DMS 273 (cell line): ENCODE results near the gene CACNA1H.

Experiments
- DNase-seq: peaks from one replicate; lab custom pipeline; 2025; ENCODE audit not compliant: unreplicated experiment; lab: John Stamatoyannopoulos, UW

CACNA1H gene

GRCh38 chr16:1156055-1156982 lies 3.4 kb downstream of the CACNA1H start:
- DNase-seq: peak; percentile 66

DNA sequence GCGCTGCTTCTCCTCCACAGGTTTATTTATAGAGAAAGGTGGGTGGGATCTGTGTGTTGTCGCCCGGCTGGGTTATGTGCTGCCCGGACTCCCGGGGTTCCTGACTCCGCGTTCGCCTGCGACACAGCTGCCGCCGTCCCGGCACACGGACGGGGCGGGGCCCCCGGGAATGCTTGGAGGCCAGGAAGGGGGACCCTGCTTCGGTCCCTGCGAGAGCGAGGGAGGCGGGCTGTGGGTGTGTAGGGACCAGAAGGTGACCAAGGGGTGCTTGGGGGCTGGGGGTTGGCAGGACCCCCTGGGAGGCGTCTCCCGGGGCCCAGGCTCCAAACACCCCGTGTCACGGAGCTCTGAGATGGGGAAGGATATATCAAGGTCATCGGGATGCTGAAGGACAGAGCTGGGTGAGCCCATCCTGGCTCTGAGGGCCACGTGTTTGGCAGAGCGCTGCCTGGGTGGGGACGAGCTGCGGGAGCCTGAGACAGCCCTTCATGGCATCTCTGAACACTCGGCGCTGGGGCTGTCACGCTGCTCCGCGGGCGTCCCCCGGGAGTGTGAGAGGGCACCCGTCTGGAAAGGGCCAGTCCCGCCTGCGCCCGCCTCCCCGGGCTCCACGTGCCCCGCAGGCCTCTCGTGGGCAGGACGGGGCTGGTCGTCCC lies 4.2 kb downstream of the CACNA1H start:
- DNase-seq: peak; percentile 49

GRCh38 chr16:1157639-1158455 lies 4.9 kb downstream of the CACNA1H start:
- DNase-seq: peak; percentile 58

- DNase-seq: peak; percentile 81
These were observed 5.8 kb downstream of the CACNA1H start for GRCh38 chr16:1158456-1159324.

DNA sequence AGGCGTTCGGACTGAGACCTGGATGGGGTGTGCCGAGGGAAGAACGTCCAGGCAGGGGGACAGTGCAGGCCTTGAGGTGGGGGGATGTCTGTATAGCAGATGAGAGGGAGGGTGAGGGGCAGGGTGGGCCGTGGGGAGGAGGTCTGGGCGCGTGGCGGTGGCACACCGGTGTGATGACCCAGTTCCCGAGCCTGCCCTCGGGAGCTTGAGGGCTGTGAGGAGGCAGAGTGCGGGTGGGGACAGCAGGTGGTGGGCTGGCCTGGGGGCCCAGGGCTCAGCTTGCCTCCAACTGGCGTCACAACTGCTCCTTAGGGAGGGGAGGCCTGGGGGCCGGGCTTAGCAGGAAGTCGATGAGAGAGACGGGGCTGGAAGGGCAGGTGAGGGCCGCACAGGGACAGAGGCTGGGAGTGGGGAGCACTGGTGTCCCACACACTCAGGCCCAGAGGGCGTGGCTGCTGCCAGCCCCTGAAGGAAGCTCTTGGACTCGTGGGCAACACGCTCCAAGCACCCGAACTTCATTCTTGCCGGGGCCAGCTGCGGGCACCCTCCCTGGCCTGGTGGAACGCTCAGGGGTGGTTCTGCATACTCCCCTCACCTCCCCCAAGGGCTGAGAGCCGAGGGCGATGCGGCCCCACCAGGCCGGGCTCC lies 6.5 kb downstream of the CACNA1H start:
- peak; percentile 85 for DNase-seq

GRCh38 chr16:1159973-1160772 lies 7.3 kb downstream of the CACNA1H start:
- peak; percentile 89 for DNase-seq

DNA sequence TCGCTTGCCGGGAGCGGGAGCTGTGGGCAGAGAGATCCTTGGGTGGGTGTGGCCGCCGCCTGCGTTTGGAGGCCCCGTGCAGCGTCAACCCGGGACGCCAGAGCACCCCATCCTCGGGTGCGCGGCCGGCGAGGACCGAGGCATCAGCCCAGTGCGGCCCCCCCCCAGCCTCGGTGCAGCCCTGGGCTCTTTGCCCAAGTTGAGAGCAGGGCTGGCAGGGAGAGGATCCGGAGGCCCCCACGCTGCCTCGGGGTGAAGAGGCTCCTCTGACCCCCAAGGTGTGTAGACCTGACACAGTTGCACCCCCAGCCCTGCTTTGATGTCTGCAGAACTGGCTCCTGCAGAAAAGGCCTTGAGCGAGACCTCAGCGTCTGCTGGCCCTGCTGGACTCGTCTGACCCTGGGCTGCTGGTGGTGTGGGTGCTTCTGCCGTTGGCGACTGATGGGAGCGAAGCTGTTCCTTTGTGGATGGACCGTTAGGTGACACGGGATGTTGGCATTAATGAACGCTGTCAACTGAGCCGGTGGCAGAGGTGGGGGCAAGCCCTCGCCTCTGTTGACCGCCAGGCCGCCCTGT lies 8.0 kb downstream of the CACNA1H start:
- DNase-seq: no peak

GRCh38 chr16:1162701-1163566 lies 10.0 kb downstream of the CACNA1H start:
- DNase-seq: no peak

GRCh38 chr16:1163567-1164055 lies 10.7 kb downstream of the CACNA1H start:
- DNase-seq: peak; percentile 51

DNA sequence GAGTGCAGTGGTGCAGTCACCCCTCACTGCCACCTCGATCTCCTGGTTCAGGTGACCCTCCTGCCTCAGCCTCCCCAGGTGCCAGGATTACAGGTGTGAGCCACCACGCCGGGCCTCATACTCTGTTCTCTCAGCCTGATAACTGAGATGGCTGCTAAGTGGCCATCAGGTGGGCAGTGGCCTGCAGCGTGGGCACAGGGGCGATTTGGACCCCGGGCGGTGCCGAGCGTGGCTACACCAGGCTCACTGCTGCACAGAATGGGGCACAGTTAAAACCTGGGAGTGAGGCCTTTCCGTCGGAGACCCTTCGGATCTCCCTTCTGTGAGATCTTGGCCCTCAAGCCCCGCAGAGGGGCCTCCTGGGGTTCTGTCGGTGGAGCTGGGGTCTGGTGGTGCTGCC lies 11.5 kb downstream of the CACNA1H start:
- DNase-seq: no peak

DNA sequence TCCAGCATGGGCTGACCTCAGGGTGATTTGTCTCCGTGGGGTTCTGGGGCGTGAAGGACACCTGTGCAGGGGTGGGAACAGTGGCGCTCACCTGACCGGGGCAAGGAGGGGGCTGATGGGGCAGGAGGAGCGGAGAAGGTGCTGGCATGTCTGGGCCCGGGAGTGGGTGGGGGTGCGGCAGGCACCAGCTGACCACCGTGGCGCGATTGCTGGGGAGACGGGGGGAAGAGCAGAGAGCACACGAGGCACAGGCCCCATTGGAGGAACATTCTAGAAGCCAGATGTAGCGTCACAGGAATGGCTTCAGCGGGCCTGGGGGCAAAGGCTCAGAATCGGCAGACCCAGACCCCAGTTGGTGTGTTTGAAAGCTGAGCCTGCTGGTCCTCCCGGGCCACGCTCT lies 12.1 kb downstream of the CACNA1H start:
- no peak for DNase-seq

DNA sequence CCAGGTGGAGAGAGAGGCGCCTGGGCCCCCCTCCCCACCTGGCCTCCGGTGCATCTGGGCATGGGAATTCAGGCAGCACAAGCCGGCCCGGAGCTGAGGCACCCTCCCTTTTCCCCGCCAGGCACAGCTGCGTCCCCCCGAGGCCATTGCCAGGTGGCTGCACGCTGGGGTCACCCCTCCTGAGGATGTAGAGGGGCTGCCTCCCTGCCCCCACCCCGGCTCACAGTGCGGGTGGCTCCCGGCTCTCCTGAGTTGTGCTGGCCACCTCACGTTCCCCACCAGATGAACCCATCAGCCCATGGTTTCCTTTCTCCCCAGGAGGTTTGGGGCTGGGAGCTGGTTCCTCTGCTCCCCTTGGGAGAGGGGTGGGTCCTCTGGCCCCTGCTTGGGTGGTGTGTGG lies 12.6 kb downstream of the CACNA1H start:
- DNase-seq: no peak

DNA sequence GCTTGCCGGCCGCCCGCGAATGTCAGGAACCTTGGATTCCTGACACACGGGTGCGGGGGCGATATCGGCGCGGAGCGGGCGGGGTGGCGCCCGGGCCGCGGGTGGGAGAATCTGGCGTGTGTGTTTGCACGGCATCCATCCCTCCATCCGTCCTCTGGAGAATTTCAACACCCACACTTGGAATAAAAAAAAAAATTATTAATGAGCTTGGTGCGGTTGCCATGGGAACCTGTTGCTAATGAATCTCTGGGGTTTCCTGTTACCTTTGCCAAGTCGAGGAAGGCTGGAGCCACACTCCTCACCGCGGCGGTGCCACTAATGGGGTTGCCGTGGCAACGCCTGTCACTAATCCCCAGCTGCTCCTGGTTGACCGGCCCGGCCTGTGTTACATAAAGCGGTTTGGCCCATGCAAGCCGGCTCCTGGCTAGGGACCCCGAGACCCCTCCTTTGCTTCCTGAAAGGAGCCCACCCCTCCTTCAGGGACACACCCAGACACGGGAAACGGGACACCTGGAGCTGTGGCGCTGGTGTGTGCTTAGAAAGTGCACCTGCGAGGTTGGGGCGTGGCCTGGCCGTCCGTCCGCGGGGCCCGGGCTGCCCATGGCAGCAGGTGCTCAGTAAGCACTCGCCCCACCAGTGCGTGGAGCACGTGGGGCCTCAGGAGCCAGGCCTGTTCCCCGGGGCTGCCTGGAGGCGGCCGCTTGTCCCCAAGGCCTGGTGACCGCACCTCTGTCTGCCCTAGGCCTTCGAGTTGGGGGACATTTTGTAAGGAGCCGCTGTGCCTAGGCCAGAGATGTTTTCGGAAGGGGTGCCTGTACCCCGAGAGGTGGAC lies 14.6 kb downstream of the CACNA1H start:
- peak; percentile 85 for DNase-seq

GRCh38 chr16:1168837-1169236 lies 15.9 kb downstream of the CACNA1H start:
- DNase-seq: no peak

GRCh38 chr16:1169285-1170075 lies 16.6 kb downstream of the CACNA1H start:
- DNase-seq: no peak

- DNase-seq: no peak
These were observed 17.1 kb downstream of the CACNA1H start for GRCh38 chr16:1170076-1170418.
